ENCODE measurements around the gene IGDCC3. TPM values are rescaled to one million over a fixed set of nuclear protein-coding genes. Genes with fewer than 3 reads are reported as not detected.

IGDCC3 gene
- total and polyA plus RNA-seq, 2 donors (not counting 1 experiment from before 2014, with no cell fraction given), result not detected

DNA sequence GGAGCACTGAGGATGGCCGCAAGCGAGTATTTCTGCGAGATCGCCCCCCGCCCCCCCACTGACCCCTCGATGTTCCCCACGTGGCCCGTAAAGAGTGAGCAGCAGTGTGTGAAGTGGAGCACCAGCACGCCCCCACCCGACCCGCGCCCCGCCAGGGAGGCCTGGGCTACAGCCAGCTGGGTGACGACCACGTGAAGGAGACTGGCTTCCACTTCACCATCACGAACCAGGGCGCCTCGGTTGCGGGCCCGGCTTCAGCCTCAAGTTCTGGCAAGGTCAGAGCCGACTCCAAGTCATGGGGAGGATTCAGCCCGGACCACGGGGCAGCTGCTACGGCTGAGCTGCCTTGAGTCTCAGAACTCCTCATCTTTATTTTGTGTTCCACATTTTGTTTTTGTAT is 75.7 kb downstream of the IGDCC3 start:
- H3K4me2 ChIP-seq (replicated peaks; ENCODE audit: low read depth, low read length, poor library complexity, severe bottlenecking), result no peak overlapping the region
- no peaks in the 10 kb centered on the region for H3K79me2 ChIP-seq (ENCODE audit: control insufficient read depth, insufficient read depth, low read length)
- H3K36me3 ChIP-seq (replicated peaks in 1 of 2; ENCODE audit: control extremely low read depth in 1 of 2, control insufficient read depth in 1 of 2, extremely low read depth in 1 of 2, insufficient read depth in 2 of 2, low read length in 1 of 2), result no peaks in the 10 kb centered on the region
- no peak overlapping the region for H3K9ac ChIP-seq (ENCODE audit: low read length)
- CTCF ChIA-PET, result no interaction called here
- DNase-seq (no peak), ATAC-seq (ENCODE audit: low read depth) (no peak)
- no peaks in the 10 kb centered on the region for H4K20me1 ChIP-seq (ENCODE audit: control insufficient read depth, insufficient read depth, low read length, poor library complexity, severe bottlenecking)
- WGBS (ENCODE audit: insufficient coverage), result 93% methylated on average over 21 of the region's 24 CpGs
- no peak overlapping the region for H3K27ac Mint-ChIP-seq
- no peaks in the 10 kb centered on the region for H3K27me3 ChIP-seq (replicated peaks in 1 of 4; ENCODE audit: control extremely low read depth in 1 of 4, control insufficient read depth in 3 of 4, insufficient read depth in 4 of 4, low read length in 3 of 4)
- H3K9me3 Mint-ChIP-seq (ENCODE audit: insufficient read depth), result no peaks in the 10 kb centered on the region
- POLR2A ChIA-PET, result no interaction called here
- H3K4me1 ChIP-seq (ENCODE audit: control insufficient read depth in 2 of 2, insufficient read depth in 2 of 2, low read length in 2 of 2), result peaks cover 16 to 31% of the 10 kb centered on the region in 2 donors
- no peak for TF ChIP-seq EZH2 (IDR thresholded peaks at IDR 0.05; ENCODE audit: borderline replicate concordance, insufficient read depth, low read depth, low read length, poor library complexity, severe bottlenecking)
- TF ChIP-seq, protein P1, sequence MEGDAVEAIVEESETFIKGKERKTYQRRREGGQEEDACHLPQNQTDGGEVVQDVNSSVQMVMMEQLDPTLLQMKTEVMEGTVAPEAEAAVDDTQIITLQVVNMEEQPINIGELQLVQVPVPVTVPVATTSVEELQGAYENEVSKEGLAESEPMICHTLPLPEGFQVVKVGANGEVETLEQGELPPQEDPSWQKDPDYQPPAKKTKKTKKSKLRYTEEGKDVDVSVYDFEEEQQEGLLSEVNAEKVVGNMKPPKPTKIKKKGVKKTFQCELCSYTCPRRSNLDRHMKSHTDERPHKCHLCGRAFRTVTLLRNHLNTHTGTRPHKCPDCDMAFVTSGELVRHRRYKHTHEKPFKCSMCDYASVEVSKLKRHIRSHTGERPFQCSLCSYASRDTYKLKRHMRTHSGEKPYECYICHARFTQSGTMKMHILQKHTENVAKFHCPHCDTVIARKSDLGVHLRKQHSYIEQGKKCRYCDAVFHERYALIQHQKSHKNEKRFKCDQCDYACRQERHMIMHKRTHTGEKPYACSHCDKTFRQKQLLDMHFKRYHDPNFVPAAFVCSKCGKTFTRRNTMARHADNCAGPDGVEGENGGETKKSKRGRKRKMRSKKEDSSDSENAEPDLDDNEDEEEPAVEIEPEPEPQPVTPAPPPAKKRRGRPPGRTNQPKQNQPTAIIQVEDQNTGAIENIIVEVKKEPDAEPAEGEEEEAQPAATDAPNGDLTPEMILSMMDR (IDR thresholded peaks at IDR 0.05), result no peak
- peaks cover 37% of the 10 kb centered on the region for H3K4me1 Mint-ChIP-seq
- H3K4me3 Mint-ChIP-seq, result no peak overlapping the region
- H2AFZ ChIP-seq (ENCODE audit: insufficient read depth, low read depth, low read length, poor library complexity, severe bottlenecking), result no peak overlapping the region
- no peak overlapping the region for H3K27ac ChIP-seq (ENCODE audit: low read length in 2 of 2)
- intact Hi-C loops (cut with micrococcal nuclease), result loop anchor here (5.0 kb wide), 1 partner anchor 1205 kb away; the partner anchor contains the start of gene ZWILCH
- H3K4me3 ChIP-seq (ENCODE audit: control extremely low read depth in 1 of 5, extremely low read depth in 1 of 5, insufficient read depth in 1 of 5, low read depth in 2 of 5, low read length in 4 of 5), result no peak overlapping the region
- no peaks in the 10 kb centered on the region for H3K27me3 Mint-ChIP-seq
- H3K9me3 ChIP-seq (ENCODE audit: control extremely low read depth in 1 of 3, control insufficient read depth in 2 of 3, insufficient read depth in 1 of 3, low read length in 2 of 3), result peaks cover 0 to 15% (median 0%) of the 10 kb centered on the region in 3 donors

DNA sequence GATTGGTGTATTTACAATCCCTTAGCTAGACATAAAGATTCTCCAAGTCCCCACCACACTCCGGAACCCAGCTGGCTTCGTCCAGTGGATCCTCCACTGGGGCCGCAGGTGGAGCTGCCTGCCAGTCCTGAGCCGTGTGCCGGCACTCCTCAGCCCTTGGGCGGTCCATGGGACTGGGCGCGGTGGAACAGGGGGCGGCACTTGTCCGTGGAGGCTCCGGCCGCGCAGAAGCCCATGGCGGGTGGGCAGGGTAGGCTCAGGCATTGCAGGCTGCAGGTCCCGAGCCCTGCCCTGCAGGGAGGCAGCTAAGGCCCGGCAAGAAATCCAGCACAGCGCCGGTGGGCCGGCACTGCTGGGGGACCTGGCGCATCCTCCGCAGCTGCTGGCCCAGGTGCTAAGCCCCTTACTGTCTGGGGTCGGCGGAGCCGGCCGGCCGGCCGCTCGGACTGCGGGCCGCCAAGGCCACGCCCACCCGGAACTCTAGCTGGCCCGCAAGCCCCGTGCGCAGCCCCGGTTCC is 76.8 kb downstream of the IGDCC3 start:
- Histone ChIP-seq H3K27ac (ENCODE audit: low read length in 2 of 2) (no peak overlapping the region), H3K4me3 (ENCODE audit: control extremely low read depth in 1 of 5, extremely low read depth in 1 of 5, insufficient read depth in 1 of 5, low read depth in 2 of 5, low read length in 4 of 5) (no peak overlapping the region), H3K79me2 (ENCODE audit: control insufficient read depth, insufficient read depth, low read length) (no peaks in the 10 kb centered on the region), H3K36me3 (replicated peaks in 1 of 2; ENCODE audit: control extremely low read depth in 1 of 2, control insufficient read depth in 1 of 2, extremely low read depth in 1 of 2, insufficient read depth in 2 of 2, low read length in 1 of 2) (no peaks in the 10 kb centered on the region), H3K9me3 (ENCODE audit: control extremely low read depth in 1 of 3, control insufficient read depth in 2 of 3, insufficient read depth in 1 of 3, low read length in 2 of 3) (peaks cover 0 to 15% (median 0%) of the 10 kb centered on the region in 3 donors), H2AFZ (ENCODE audit: insufficient read depth, low read depth, low read length, poor library complexity, severe bottlenecking) (no peak overlapping the region), H3K4me2 (replicated peaks; ENCODE audit: low read depth, low read length, poor library complexity, severe bottlenecking) (no peak overlapping the region), H4K20me1 (ENCODE audit: control insufficient read depth, insufficient read depth, low read length, poor library complexity, severe bottlenecking) (no peaks in the 10 kb centered on the region), H3K27me3 (replicated peaks in 1 of 4; ENCODE audit: control extremely low read depth in 1 of 4, control insufficient read depth in 3 of 4, insufficient read depth in 4 of 4, low read length in 3 of 4) (no peaks in the 10 kb centered on the region), H3K4me1 (ENCODE audit: control insufficient read depth in 2 of 2, insufficient read depth in 2 of 2, low read length in 2 of 2) (peaks cover 25 to 40% of the 10 kb centered on the region in 2 donors), H3K9ac (ENCODE audit: low read length) (no peak overlapping the region)
- TF ChIP-seq, protein P1 (IDR thresholded peaks at IDR 0.05), result no peak
- CTCF ChIA-PET, result interaction anchor here (0.6 kb wide), 1 partner anchor 108 kb away, joined by 3 read pairs; no protein-coding TSS in a partner anchor
- 97% methylated on average over 22 of the region's 36 CpGs for WGBS (ENCODE audit: insufficient coverage)
- no peaks in the 10 kb centered on the region for H3K9me3 Mint-ChIP-seq (ENCODE audit: insufficient read depth)
- no peak overlapping the region for H3K27ac Mint-ChIP-seq
- no peak for DNase-seq
- POLR2A ChIA-PET, result interaction anchor here (0.8 to 2.2 kb wide), 2 partner anchors 14 to 114 kb away, joined by 4 to 13 read pairs; partner anchors contain the start of gene PARP16
- no peaks in the 10 kb centered on the region for H3K27me3 Mint-ChIP-seq
- no peak overlapping the region for H3K4me3 Mint-ChIP-seq
- intact Hi-C loops (cut with micrococcal nuclease), result loop anchor here (5.0 kb wide), 1 partner anchor 1206 kb away; the partner anchor contains the start of gene ZWILCH
- no peak for ATAC-seq (ENCODE audit: low read depth)
- peaks cover 40% of the 10 kb centered on the region for H3K4me1 Mint-ChIP-seq
